Activated CD8-positive, alpha-beta T cell treated with anti-CD3 and anti-CD28 coated beads for 36 hours (primary cell): ENCODE data around the gene MEGF9. TPM values are rescaled to one million over a fixed set of nuclear protein-coding genes. Genes with fewer than 3 reads are reported as not detected.

Experiments used
- ATAC-seq: fragments of 200-7000 bp; cut with Tn5 transposase; one replicate; pipeline ENCODE4 v1.10.0; 2021; ENCODE audit warnings: mild to moderate bottlenecking, moderate library complexity
- CTCF ChIA-PET: fragments of 350-600 bp; sonication (Branson Sonifier 250); formaldehyde crosslinking; loops from one replicate; lab custom pipeline; 2021; ENCODE audit warnings: antibody characterized with exemption; lab: Charles Lee
- POLR2A ChIA-PET: fragments of 350-600 bp; sonication (Branson Sonifier 250); formaldehyde crosslinking; loops from one replicate; lab custom pipeline; 2021; ENCODE audit warnings: antibody characterized with exemption; lab: Charles Lee
- DNase-seq: peaks from one replicate; pipeline ENCODE4 v3.0.0-alpha.2; 2020
- H3K27ac Mint-ChIP-seq: one replicate; pipeline ENCODE4 v1.8.0; 2021; ENCODE audit warnings: mild to moderate bottlenecking, mixed read lengths
- H3K27me3 Mint-ChIP-seq: one replicate; pipeline ENCODE4 v1.8.0; 2021; ENCODE audit warnings: mixed read lengths
- H3K36me3 Mint-ChIP-seq: one replicate; pipeline ENCODE4 v1.8.0; 2021; ENCODE audit warnings: low read depth, mixed read lengths
- H3K4me1 Mint-ChIP-seq: one replicate; pipeline ENCODE4 v1.8.0; 2021; ENCODE audit warnings: low read depth, mixed read lengths
- H3K4me3 Mint-ChIP-seq: one replicate; pipeline ENCODE4 v1.8.0; 2021; ENCODE audit warnings: mild to moderate bottlenecking, moderate library complexity, mixed read lengths
- H3K9me3 Mint-ChIP-seq: one replicate; pipeline ENCODE4 v1.8.0; 2021; ENCODE audit warnings: mixed read lengths
- intact Hi-C: fragments of 100-400 bp; cut with micrococcal nuclease; formaldehyde crosslinking; loops from one replicate; pipeline ENCODE4 v1.10.0; 2022
- total RNA-seq, 2 experiments: library from RNA; stranded (reverse); gene quantifications; one replicate each; pipeline ENCODE4 v1.2.3, GENCODE V29; 2021
- TF ChIP-seq, protein P1 (sequence below): fragments of 200-600 bp; IDR thresholded peaks from one replicate; pipeline ENCODE4 v1.8.0; 2022; ENCODE audit warnings: antibody characterized with exemption, mild to moderate bottlenecking

Gene MEGF9
- total RNA-seq, 2 experiments from 2014 or later = 3.0 to 3.2 TPM

GRCh38 chr9:120688758-120689157 lies 25.5 kb downstream of the MEGF9 start:
- ATAC-seq = no peak
- Mint-ChIP-seq H3K4me3 (no peak overlapping the region), H3K27me3 (no peaks in the 10 kb centered on the region), H3K9me3 (no peaks in the 10 kb centered on the region), H3K4me1 (peaks cover 12% of the 10 kb centered on the region), H3K36me3 (peaks cover 1% of the 10 kb centered on the region), H3K27ac (no peak overlapping the region)
- ChIA-PET POLR2A (no interaction called here), CTCF (no interaction called here)
- TF ChIP-seq, protein P1, sequence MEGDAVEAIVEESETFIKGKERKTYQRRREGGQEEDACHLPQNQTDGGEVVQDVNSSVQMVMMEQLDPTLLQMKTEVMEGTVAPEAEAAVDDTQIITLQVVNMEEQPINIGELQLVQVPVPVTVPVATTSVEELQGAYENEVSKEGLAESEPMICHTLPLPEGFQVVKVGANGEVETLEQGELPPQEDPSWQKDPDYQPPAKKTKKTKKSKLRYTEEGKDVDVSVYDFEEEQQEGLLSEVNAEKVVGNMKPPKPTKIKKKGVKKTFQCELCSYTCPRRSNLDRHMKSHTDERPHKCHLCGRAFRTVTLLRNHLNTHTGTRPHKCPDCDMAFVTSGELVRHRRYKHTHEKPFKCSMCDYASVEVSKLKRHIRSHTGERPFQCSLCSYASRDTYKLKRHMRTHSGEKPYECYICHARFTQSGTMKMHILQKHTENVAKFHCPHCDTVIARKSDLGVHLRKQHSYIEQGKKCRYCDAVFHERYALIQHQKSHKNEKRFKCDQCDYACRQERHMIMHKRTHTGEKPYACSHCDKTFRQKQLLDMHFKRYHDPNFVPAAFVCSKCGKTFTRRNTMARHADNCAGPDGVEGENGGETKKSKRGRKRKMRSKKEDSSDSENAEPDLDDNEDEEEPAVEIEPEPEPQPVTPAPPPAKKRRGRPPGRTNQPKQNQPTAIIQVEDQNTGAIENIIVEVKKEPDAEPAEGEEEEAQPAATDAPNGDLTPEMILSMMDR = no peak
- intact Hi-C loops = no loop called here
- DNase-seq = no peak

- intact Hi-C loops = no loop called here
- Mint-ChIP-seq H3K4me3 (no peak overlapping the region), H3K4me1 (no peaks in the 10 kb centered on the region), H3K27ac (no peak overlapping the region), H3K27me3 (no peaks in the 10 kb centered on the region), H3K36me3 (peaks cover 1% of the 10 kb centered on the region), H3K9me3 (no peaks in the 10 kb centered on the region)
- DNase-seq (no peak), ATAC-seq (no peak)
- POLR2A ChIA-PET = no interaction called here
- TF ChIP-seq, protein P1 = no peak
- CTCF ChIA-PET = no interaction called here
These were observed 31.1 kb downstream of the MEGF9 start for GRCh38 chr9:120683150-120683549.

GRCh38 chr9:120681121-120681520 lies 33.1 kb downstream of the MEGF9 start:
- CTCF ChIA-PET = no interaction called here

GRCh38 chr9:120680579-120680978 lies 33.7 kb downstream of the MEGF9 start:
- Mint-ChIP-seq H3K9me3 (no peaks in the 10 kb centered on the region), H3K4me1 (no peaks in the 10 kb centered on the region), H3K27ac (no peak overlapping the region), H3K4me3 (no peak overlapping the region), H3K36me3 (no peaks in the 10 kb centered on the region), H3K27me3 (no peaks in the 10 kb centered on the region)
- TF ChIP-seq, protein P1 = no peak
- no peak for DNase-seq
- ChIA-PET CTCF (no interaction called here), POLR2A (interaction anchor here (0.6 kb wide), 1 partner anchor 9 kb away, joined by 3 read pairs; no protein-coding TSS in a partner anchor)
- no peak for ATAC-seq
- intact Hi-C loops = no loop called here

More at GRCh38 chr9:120681121-120681520, 33.1 kb downstream of the MEGF9 start:
- no peak overlapping the region for H3K27ac Mint-ChIP-seq
- DNase-seq = no peak
- peaks cover 1% of the 10 kb centered on the region for H3K36me3 Mint-ChIP-seq
- H3K9me3 Mint-ChIP-seq = no peaks in the 10 kb centered on the region
- ATAC-seq = no peak
- POLR2A ChIA-PET = interaction anchor here (0.6 kb wide), 1 partner anchor 9 kb away, joined by 3 read pairs; no protein-coding TSS in a partner anchor
- H3K27me3 Mint-ChIP-seq = no peaks in the 10 kb centered on the region
- intact Hi-C loops = no loop called here
- H3K4me1 Mint-ChIP-seq = no peaks in the 10 kb centered on the region
- no peak overlapping the region for H3K4me3 Mint-ChIP-seq
- TF ChIP-seq, protein P1 = no peak

DNA sequence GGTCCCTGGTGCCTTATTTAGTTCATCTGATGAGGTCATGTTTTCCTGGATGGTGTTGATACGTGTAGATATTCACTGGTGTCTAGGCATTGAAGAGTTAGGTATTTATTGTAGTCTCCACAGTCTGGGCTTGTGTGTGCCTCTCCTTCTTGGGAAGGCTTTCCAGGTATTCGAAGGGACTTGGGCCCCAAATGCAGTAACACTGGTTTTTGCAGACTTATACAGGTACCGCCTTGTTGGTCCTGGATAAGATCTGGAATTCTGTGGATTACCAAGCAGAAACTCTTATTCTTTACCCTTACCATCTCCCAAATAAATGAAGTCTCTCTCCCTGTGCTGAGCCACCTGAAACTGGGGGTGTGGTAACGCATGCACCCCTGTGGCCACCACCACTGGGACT lies 34.1 kb downstream of the MEGF9 start:
- intact Hi-C loops = no loop called here
- Mint-ChIP-seq H3K4me1 (no peaks in the 10 kb centered on the region), H3K27me3 (no peaks in the 10 kb centered on the region), H3K4me3 (no peak overlapping the region), H3K27ac (no peak overlapping the region), H3K9me3 (no peaks in the 10 kb centered on the region), H3K36me3 (no peaks in the 10 kb centered on the region)
- ChIA-PET CTCF (no interaction called here), POLR2A (no interaction called here)
- TF ChIP-seq, protein P1 = no peak
- ATAC-seq = no peak
- no peak for DNase-seq
